Measurements from ENCODE around the gene CCP110. TPM values are rescaled to one million over a fixed set of nuclear protein-coding genes. Genes with fewer than 3 reads are reported as not detected.

CCP110 gene
- total and polyA plus RNA-seq, 4 donors, result 4.4 to 26.2 (median 12.9) TPM

GRCh38 chr16:19549673-19550072, 25.9 kb downstream of the CCP110 start:
- Histone ChIP-seq H3K27me3 (ENCODE audit: control insufficient read depth in 1 of 2, insufficient read depth in 2 of 2, low read length in 1 of 2) (no peaks in the 10 kb centered on the region), H3K36me3 (ENCODE audit: control insufficient read depth in 1 of 2, insufficient read depth in 2 of 2, low read length in 1 of 2) (peaks cover 0 to under 1% of the 10 kb centered on the region in 2 donors), H3K4me1 (ENCODE audit: control insufficient read depth in 1 of 2, insufficient read depth in 2 of 2, low read length in 2 of 2) (no peaks in the 10 kb centered on the region), H3K27ac (ENCODE audit: low read depth in 1 of 2, low read length in 2 of 2) (no peak overlapping the region), H3K9me3 (ENCODE audit: control insufficient read depth, low read length) (no peaks in the 10 kb centered on the region), H3K4me3 (ENCODE audit: low read length in 2 of 2) (no peak overlapping the region)
- DNase-seq (no peak), ATAC-seq (ENCODE audit: low FRiP score) (no peak)
- intact Hi-C loops (cut with DNase I), result loop anchor here in 1 of 2 donors (10.0 kb wide), 1 partner anchor 165 kb away; the partner anchor contains the start of genes IQCK and KNOP1

GRCh38 chr16:19555186-19555937, 31.6 kb downstream of the CCP110 start, which contains the start of gene VPS35L:
Gene VPS35L (plus strand): TSS chr16:19555703. CDS start chr16:19555730, 27 bp downstream.
- no peaks in the 10 kb centered on the region for H3K9me3 ChIP-seq (ENCODE audit: control insufficient read depth, low read length)
- peak within 1 kb of the TSS in 1 of 2 donors; percentile 39 for H3K27ac ChIP-seq (ENCODE audit: low read depth in 1 of 2, low read length in 2 of 2)
- H3K36me3 ChIP-seq (ENCODE audit: control insufficient read depth in 1 of 2, insufficient read depth in 2 of 2, low read length in 1 of 2), result no peaks in the 10 kb centered on the region
- 0 to 1% methylated on average over 53 of the region's 53 CpGs for WGBS, 2 donors
- intact Hi-C loops (cut with DNase I), result loop anchor here in 1 of 2 donors (5.0 to 10.0 kb wide), 2 partner anchors 159 to 332 kb away; partner anchors contain the start of genes IQCK and KNOP1
- ATAC-seq (ENCODE audit: low FRiP score), result peak; percentile 100
- no peaks in the 10 kb centered on the region for H3K4me1 ChIP-seq (ENCODE audit: control insufficient read depth in 1 of 2, insufficient read depth in 2 of 2, low read length in 2 of 2)
- DNase-seq, result peak; percentile 99 to 100
- peak within 1 kb of the TSS; percentile 51 for H3K4me3 ChIP-seq (ENCODE audit: low read length in 2 of 2)
- no peaks in the 10 kb centered on the region for H3K27me3 ChIP-seq (ENCODE audit: control insufficient read depth in 1 of 2, insufficient read depth in 2 of 2, low read length in 1 of 2)

DNA sequence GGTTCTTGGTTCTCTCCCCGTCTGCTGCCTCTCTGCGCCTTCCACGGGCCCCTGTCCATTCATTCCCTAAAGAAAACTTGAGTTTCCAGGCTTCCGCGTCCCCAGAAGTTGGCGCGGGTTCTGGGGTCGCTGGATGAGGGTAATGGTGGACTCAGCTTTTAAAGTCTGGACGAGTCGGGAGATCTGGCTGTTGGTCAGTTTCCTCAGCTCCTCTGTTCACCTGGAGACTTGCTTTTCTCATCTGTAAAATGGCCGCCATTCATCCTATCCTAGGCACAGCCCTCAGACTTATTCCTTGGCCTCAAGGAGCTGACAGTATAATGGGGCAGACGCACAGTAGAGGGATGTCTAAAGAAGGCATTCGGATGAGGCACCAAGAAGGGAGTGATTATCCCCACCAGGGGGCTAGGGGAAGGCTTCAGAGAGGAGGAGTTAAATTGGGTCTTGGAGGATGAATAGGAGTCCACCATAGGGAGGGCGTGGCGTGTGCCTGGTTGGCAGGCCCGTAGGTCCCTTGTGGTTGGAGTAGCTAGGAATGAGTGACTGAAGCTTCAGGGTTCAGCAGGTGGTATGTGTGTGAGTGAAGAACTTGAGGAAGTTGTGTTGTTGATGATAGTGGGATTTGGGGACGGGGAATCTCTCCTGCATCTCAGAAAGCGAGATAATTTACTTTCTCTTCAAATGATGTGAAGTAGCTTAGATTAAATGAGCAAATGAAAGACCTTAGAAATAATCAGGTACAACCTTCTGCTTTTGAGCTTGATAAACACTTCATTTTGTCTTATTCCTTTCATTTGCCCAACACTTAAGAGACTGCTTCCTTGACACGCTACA, 32.4 kb downstream of the CCP110 start:
- 32 to 35% methylated on average over 19 of the region's 19 CpGs for WGBS, 2 donors
- Histone ChIP-seq H3K27ac (ENCODE audit: low read depth in 1 of 2, low read length in 2 of 2) (peak overlapping the region in 1 of 2 donors; percentile 9), H3K27me3 (ENCODE audit: control insufficient read depth in 1 of 2, insufficient read depth in 2 of 2, low read length in 1 of 2) (no peaks in the 10 kb centered on the region), H3K9me3 (ENCODE audit: control insufficient read depth, low read length) (no peaks in the 10 kb centered on the region), H3K4me1 (ENCODE audit: control insufficient read depth in 1 of 2, insufficient read depth in 2 of 2, low read length in 2 of 2) (no peaks in the 10 kb centered on the region), H3K36me3 (ENCODE audit: control insufficient read depth in 1 of 2, insufficient read depth in 2 of 2, low read length in 1 of 2) (no peaks in the 10 kb centered on the region), H3K4me3 (ENCODE audit: low read length in 2 of 2) (peak overlapping the region; percentile 1 to 51)
- peak; percentile 19 for ATAC-seq (ENCODE audit: low FRiP score)
- intact Hi-C loops (cut with DNase I), result loop anchor here in 1 of 2 donors (5.0 to 10.0 kb wide), 2 partner anchors 159 to 331 kb away; partner anchors contain the start of genes IQCK and KNOP1
- no peak for DNase-seq

DNA sequence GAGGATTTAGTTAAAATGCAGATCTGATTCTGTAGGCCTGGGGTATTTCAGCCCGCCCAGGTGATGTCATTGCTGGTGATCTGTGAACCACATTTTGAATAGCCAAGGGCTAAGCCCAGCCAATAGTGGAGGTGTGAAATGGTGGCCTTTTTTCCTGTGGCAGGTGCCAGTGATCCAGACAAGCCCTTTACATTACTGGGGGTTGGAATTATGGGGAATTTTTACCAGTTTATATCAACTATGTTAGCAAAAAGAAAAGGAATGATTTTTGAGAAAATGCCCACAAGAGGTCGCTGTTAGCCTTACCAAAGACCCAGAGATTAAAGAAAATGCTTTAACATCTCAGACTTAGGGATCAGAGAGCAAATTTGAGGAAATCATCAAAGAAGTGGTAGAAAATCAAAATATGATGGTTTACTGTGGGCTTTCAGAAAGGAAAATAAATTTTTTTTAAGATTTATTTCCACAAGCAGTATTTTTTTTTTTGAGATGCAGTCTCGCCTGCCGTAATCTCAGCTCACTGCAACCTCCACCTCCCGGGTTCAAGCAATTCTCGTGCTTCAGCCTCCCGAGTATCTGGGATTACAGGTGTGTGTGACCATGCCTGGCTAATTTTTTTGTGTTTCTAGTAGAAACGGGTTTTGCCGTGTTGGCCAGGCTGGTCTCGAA, 35.6 kb downstream of the CCP110 start:
- intact Hi-C loops (cut with DNase I), result loop anchor here (2.0 to 10.0 kb wide), 3 partner anchors 155 to 328 kb away; partner anchors contain the start of genes GPRC5B (in 1 of the 2), IQCK (in 1 of the 2) and KNOP1 (in 1 of the 2)
- Histone ChIP-seq H3K4me1 (ENCODE audit: control insufficient read depth in 1 of 2, insufficient read depth in 2 of 2, low read length in 2 of 2) (no peaks in the 10 kb centered on the region), H3K27me3 (ENCODE audit: control insufficient read depth in 1 of 2, insufficient read depth in 2 of 2, low read length in 1 of 2) (no peaks in the 10 kb centered on the region), H3K4me3 (ENCODE audit: low read length in 2 of 2) (no peak overlapping the region), H3K36me3 (ENCODE audit: control insufficient read depth in 1 of 2, insufficient read depth in 2 of 2, low read length in 1 of 2) (no peaks in the 10 kb centered on the region), H3K27ac (ENCODE audit: low read depth in 1 of 2, low read length in 2 of 2) (no peak overlapping the region), H3K9me3 (ENCODE audit: control insufficient read depth, low read length) (no peaks in the 10 kb centered on the region)
- DNase-seq (no peak), ATAC-seq (ENCODE audit: low FRiP score) (no peak)
- WGBS, 2 donors, result 69 to 73% methylated on average over 10 of the region's 10 CpGs

GRCh38 chr16:19560078-19560477, 36.3 kb downstream of the CCP110 start:
- H3K4me3 ChIP-seq (ENCODE audit: low read length in 2 of 2), result no peak overlapping the region
- 91 to 93% methylated on average over 4 of the region's 4 CpGs for WGBS, 2 donors
- H3K4me1 ChIP-seq (ENCODE audit: control insufficient read depth in 1 of 2, insufficient read depth in 2 of 2, low read length in 2 of 2), result no peaks in the 10 kb centered on the region
- DNase-seq (no peak), ATAC-seq (ENCODE audit: low FRiP score) (no peak)
- intact Hi-C loops (cut with DNase I), result no loop called here
- no peaks in the 10 kb centered on the region for H3K9me3 ChIP-seq (ENCODE audit: control insufficient read depth, low read length)
- no peaks in the 10 kb centered on the region for H3K27me3 ChIP-seq (ENCODE audit: control insufficient read depth in 1 of 2, insufficient read depth in 2 of 2, low read length in 1 of 2)
- no peak overlapping the region for H3K27ac ChIP-seq (ENCODE audit: low read depth in 1 of 2, low read length in 2 of 2)
- no peaks in the 10 kb centered on the region for H3K36me3 ChIP-seq (ENCODE audit: control insufficient read depth in 1 of 2, insufficient read depth in 2 of 2, low read length in 1 of 2)

DNA sequence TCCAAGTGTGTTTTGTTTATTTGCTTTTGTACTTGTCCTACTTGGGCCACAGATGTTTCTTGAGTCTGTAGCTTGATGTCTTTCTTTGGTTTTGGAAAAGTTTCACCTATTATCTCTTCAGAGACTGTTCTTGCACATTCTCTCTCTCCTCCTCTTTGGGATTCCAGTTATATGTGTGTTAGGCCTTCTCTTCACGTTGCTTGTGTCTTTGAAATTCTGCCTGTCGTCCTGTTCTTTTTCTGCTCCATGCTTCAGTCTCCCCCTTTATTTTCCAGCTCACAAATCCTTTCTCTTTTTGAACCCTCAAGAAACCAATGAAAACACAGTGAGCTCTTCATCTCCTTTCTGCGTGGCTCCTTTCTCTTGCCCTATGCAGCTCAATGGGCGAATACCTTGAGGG, 39.6 kb downstream of the CCP110 start:
- Histone ChIP-seq H3K36me3 (ENCODE audit: control insufficient read depth in 1 of 2, insufficient read depth in 2 of 2, low read length in 1 of 2) (peaks cover 0 to 2% of the 10 kb centered on the region in 2 donors), H3K4me3 (ENCODE audit: low read length in 2 of 2) (no peak overlapping the region), H3K4me1 (ENCODE audit: control insufficient read depth in 1 of 2, insufficient read depth in 2 of 2, low read length in 2 of 2) (no peaks in the 10 kb centered on the region), H3K9me3 (ENCODE audit: control insufficient read depth, low read length) (no peaks in the 10 kb centered on the region), H3K27ac (ENCODE audit: low read depth in 1 of 2, low read length in 2 of 2) (no peak overlapping the region), H3K27me3 (ENCODE audit: control insufficient read depth in 1 of 2, insufficient read depth in 2 of 2, low read length in 1 of 2) (no peaks in the 10 kb centered on the region)
- 85 to 96% methylated on average over 4 of the region's 4 CpGs for WGBS, 2 donors
- intact Hi-C loops (cut with DNase I), result no loop called here
- no peak for ATAC-seq (ENCODE audit: low FRiP score)
- no peak for DNase-seq

GRCh38 chr16:19566362-19566761, 42.6 kb downstream of the CCP110 start:
- Histone ChIP-seq H3K36me3 (ENCODE audit: control insufficient read depth in 1 of 2, insufficient read depth in 2 of 2, low read length in 1 of 2) (peaks cover 0 to 9% of the 10 kb centered on the region in 2 donors), H3K4me3 (ENCODE audit: low read length in 2 of 2) (no peak overlapping the region), H3K27me3 (ENCODE audit: control insufficient read depth in 1 of 2, insufficient read depth in 2 of 2, low read length in 1 of 2) (no peaks in the 10 kb centered on the region), H3K27ac (ENCODE audit: low read depth in 1 of 2, low read length in 2 of 2) (no peak overlapping the region), H3K4me1 (ENCODE audit: control insufficient read depth in 1 of 2, insufficient read depth in 2 of 2, low read length in 2 of 2) (no peaks in the 10 kb centered on the region), H3K9me3 (ENCODE audit: control insufficient read depth, low read length) (no peaks in the 10 kb centered on the region)
- ATAC-seq (ENCODE audit: low FRiP score) (no peak), DNase-seq (no peak)
- intact Hi-C loops (cut with DNase I), result no loop called here
- 89 to 93% methylated on average over 3 of the region's 3 CpGs for WGBS, 2 donors

- DNase-seq, result no peak
- H3K36me3 ChIP-seq (ENCODE audit: control insufficient read depth in 1 of 2, insufficient read depth in 2 of 2, low read length in 1 of 2), result peaks cover 0 to 11% of the 10 kb centered on the region in 2 donors
- H3K4me3 ChIP-seq (ENCODE audit: low read length in 2 of 2), result no peak overlapping the region
- 92 to 95% methylated on average over 8 of the region's 8 CpGs for WGBS, 2 donors
- H3K9me3 ChIP-seq (ENCODE audit: control insufficient read depth, low read length), result no peaks in the 10 kb centered on the region
- no peak for ATAC-seq (ENCODE audit: low FRiP score)
- H3K27ac ChIP-seq (ENCODE audit: low read depth in 1 of 2, low read length in 2 of 2), result no peak overlapping the region
- intact Hi-C loops (cut with DNase I), result no loop called here
- no peaks in the 10 kb centered on the region for H3K4me1 ChIP-seq (ENCODE audit: control insufficient read depth in 1 of 2, insufficient read depth in 2 of 2, low read length in 2 of 2)
- no peaks in the 10 kb centered on the region for H3K27me3 ChIP-seq (ENCODE audit: control insufficient read depth in 1 of 2, insufficient read depth in 2 of 2, low read length in 1 of 2)
Measured at GRCh38 chr16:19567560-19567959, 43.8 kb downstream of the CCP110 start.

Measured in aorta (tissue), 5 donors.